IMR-90 (cell line): ENCODE data around the gene MGAT3.

Experiments used
- CEBPB ChIP-seq: IDR thresholded peaks from 2 replicates; pipeline ENCODE4 v1.6.1; 2012; ENCODE audit warnings: low read depth, low read length, improper control_type of control experiment
- FOS ChIP-seq: fragments of 150-350 bp; IDR thresholded peaks from 2 replicates; pipeline ENCODE4 v1.6.1; 2016; ENCODE audit warnings: low read depth, low read length
- MAFK ChIP-seq: IDR thresholded peaks from 2 replicates; pipeline ENCODE4 v1.6.1; 2012; ENCODE audit warnings: low read depth, low read length, improper control_type of control experiment
- MXI1 ChIP-seq: IDR thresholded peaks from 2 replicates; pipeline ENCODE4 v1.6.1; 2012; ENCODE audit warnings: low read depth, mild to moderate bottlenecking, low read length, moderate library complexity, borderline replicate concordance
- POLR2A ChIP-seq: IDR thresholded peaks from 2 replicates; pipeline ENCODE4 v1.6.1; 2012; ENCODE audit warnings: mild to moderate bottlenecking, low read depth, low read length
- RCOR1 ChIP-seq: IDR thresholded peaks from 2 replicates; pipeline ENCODE4 v1.6.1; 2012; ENCODE audit warnings: mild to moderate bottlenecking, low read length, improper control_type of control experiment; ENCODE audit not compliant: insufficient replicate concordance
- TF ChIP-seq, protein P1 (sequence below): conservative IDR thresholded peaks from 2 replicates; pipeline ENCODE4 v1.5.1; 2012; ENCODE audit warnings: mild to moderate bottlenecking, low read depth, low read length, improper control_type of control experiment
- TF ChIP-seq, protein P2 (sequence below): fragments of 150-350 bp; IDR thresholded peaks from 2 replicates; pipeline ENCODE4 v1.6.1; 2017; ENCODE audit warnings: mild to moderate bottlenecking, antibody characterized with exemption, low read length, low read depth

DNA sequence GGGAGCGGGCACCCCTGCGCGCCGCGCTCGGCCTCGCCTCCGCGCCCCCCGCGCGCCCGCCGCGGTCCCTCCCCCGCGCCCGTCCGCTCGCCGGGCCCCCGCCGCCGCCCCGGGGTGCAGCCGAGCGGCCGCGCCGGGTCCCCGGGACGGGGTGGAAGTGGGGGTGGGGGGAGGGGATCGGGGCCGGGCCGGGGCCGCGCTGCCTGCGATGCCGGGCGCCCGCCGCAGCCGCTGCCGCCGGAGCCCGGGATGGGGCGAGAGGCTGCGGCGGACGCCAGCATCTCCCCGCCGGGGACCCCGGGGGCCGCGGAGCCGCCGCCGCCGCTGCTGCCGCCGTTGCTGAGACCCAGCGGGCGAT is 365 bp downstream of the MGAT3 start:
- TF ChIP-seq, protein P1, sequence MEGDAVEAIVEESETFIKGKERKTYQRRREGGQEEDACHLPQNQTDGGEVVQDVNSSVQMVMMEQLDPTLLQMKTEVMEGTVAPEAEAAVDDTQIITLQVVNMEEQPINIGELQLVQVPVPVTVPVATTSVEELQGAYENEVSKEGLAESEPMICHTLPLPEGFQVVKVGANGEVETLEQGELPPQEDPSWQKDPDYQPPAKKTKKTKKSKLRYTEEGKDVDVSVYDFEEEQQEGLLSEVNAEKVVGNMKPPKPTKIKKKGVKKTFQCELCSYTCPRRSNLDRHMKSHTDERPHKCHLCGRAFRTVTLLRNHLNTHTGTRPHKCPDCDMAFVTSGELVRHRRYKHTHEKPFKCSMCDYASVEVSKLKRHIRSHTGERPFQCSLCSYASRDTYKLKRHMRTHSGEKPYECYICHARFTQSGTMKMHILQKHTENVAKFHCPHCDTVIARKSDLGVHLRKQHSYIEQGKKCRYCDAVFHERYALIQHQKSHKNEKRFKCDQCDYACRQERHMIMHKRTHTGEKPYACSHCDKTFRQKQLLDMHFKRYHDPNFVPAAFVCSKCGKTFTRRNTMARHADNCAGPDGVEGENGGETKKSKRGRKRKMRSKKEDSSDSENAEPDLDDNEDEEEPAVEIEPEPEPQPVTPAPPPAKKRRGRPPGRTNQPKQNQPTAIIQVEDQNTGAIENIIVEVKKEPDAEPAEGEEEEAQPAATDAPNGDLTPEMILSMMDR, result no peak
- TF ChIP-seq POLR2A (no peak), MXI1 (no peak), MAFK (no peak), CEBPB (no peak), RCOR1 (no peak), FOS (no peak)
- TF ChIP-seq, protein P2, sequence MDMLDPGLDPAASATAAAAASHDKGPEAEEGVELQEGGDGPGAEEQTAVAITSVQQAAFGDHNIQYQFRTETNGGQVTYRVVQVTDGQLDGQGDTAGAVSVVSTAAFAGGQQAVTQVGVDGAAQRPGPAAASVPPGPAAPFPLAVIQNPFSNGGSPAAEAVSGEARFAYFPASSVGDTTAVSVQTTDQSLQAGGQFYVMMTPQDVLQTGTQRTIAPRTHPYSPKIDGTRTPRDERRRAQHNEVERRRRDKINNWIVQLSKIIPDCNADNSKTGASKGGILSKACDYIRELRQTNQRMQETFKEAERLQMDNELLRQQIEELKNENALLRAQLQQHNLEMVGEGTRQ, result no peak
